Dedifferentiated amniotic fluid mesenchymal stem cell (primary cell): ENCODE measurements around the gene CFAP92.

ENCODE experiments used
- DNase-seq: peaks from one replicate; pipeline ENCODE4 v3.0.0-alpha.2; 2016; ENCODE audit errors: extremely low spot score

The CFAP92 gene

GRCh38 chr3:129026728-129027543, 33.1 kb upstream of the CFAP92 start:
- DNase-seq = peak; percentile 55

GRCh38 chr3:129025691-129026435, 32.0 kb upstream of the CFAP92 start:
- no peak for DNase-seq

DNA sequence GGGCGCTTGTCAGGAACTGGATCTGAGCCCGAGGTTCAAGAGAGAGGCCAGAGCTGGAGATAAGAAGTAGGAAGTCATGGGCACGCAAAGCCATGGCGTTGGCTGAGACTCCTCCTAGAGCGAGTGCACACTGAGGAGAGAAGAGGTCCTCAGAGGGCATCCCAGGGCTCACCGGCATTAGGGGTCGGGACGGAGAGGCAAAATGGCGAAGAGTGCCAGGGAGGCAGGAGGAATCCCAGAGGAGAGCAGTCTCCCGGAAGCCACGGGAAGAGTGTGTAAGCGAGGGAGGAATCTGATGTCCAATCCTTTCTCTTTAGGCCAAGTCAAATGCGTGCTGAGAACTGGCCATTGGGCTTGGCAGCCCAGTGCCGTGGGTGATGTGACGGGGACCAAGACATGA, 31.2 kb upstream of the CFAP92 start:
- DNase-seq = no peak

DNA sequence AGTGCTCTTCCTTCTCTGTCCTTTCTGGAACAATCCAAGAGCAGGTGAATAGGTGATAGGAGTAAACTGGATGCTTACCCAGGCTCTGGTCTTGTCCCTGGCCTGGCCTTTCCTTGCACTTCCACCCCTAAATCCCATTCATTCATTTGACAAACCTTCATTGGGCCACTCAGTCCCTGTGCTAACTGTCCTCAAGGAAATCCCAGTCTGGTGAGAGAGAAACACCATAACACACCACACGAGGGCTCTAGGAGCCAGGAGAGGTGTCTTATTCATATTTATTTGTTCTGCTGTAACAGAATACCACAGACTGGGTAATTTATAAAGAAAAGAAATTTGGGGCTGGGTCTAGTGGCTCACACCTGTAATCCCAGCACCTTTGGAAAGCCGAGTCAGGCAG, 30.0 kb upstream of the CFAP92 start:
- no peak for DNase-seq

DNA sequence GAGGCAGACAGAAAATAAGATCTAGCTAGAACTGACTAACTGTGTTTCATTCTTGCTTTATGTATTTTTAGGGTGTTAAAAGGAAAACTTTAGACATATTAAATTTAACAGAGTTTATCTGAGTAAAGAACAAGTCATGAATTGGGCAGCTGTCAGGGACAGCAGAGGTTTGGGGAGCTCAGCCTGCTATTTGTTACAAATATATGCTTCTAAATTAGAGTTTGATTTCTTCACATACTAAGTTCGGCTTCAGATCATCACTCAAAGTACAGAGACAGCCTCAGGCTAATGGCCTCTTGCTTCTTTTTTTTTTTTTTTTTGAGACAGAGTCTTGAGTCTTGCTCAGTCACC, 29.1 kb upstream of the CFAP92 start:
- DNase-seq = no peak

DNA sequence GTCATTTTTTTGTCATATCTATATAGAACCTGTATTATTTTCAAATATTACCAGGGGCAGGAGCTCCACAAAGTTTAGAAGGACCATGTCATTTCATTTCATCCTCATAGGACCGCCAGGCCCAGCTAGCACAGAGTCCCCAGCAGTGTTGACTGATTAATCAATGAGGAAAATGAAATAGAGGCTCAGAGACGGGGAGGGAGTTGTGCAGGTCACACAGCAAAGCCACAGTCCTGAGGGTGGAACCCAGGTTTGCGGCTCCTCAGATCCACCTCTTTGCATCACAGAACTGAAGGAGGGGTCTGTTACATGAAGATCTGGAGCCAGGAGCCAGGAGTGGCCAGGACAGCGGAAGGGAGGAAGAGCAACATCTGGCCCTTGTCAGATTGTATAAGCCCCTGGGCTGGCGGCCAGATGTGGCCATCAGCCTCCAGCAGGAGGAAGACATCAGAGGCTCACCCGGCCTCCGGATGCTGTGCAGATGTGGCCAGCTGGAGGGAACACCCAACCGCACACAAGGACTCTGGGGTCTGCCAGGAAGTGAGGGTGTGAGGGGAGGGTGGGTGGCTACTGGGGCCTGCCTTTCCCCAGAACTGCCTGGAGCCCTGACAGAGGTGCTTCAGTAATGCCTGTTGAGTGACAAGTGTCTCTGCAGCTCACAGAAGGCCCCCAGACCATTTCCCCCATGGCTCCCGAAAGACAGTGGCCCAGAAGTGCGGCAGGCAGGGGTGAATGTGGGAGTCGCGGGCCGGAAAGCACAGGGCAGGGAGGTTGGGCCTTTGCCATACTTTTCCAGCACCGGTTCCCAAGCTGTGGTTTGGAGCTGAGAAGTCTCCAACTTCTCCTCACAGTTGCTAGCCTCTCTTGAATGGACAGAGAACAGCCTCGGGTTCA, 28.5 kb upstream of the CFAP92 start:
- no peak for DNase-seq

DNA sequence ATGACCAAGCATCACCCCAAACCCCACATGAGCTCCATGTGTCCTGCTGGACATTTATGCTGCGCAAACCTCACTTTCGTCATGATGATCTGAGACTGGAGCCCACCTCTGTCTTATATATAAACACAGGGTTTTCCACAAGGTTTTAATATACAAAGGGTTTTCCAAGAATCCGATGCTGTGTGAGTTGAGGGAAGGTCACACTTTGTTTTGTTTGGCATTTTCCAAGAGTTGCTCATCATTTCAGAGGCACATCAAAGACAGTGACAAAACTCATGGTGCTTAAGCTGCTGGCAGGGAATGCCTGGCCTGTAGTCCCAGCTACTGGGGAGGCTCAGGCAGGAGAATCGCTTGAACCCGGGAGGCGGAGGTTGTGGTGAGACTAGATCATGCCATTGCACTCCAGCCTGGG, 27.3 kb upstream of the CFAP92 start:
- no peak for DNase-seq

GRCh38 chr3:129020691-129021090, 26.8 kb upstream of the CFAP92 start:
- DNase-seq = no peak

DNA sequence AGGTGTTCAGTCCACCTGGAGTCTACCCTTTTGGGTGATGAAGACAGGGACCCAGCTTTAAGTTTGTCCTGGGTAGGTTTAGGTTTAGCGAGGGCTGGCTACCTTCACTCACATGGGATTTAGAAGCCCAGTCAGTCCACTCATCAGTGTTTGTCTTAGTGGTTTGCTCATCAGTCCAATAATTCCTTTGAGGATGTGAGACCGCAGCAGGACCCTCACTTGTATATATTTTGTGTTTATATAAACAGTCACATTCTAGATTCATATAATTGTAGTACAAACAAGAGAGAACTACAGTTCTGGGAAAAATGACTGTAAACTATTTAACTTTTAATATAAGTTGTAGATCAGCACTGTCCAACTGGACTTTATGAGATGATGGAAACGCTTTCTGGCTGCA, 25.4 kb upstream of the CFAP92 start:
- DNase-seq = no peak

GRCh38 chr3:129018751-129019150, 24.9 kb upstream of the CFAP92 start:
- DNase-seq = no peak

- no peak for DNase-seq
Measured at GRCh38 chr3:129018271-129018670, 24.4 kb upstream of the CFAP92 start.

- DNase-seq = no peak
Measured at GRCh38 chr3:129017484-129017899, 23.6 kb upstream of the CFAP92 start.

DNA sequence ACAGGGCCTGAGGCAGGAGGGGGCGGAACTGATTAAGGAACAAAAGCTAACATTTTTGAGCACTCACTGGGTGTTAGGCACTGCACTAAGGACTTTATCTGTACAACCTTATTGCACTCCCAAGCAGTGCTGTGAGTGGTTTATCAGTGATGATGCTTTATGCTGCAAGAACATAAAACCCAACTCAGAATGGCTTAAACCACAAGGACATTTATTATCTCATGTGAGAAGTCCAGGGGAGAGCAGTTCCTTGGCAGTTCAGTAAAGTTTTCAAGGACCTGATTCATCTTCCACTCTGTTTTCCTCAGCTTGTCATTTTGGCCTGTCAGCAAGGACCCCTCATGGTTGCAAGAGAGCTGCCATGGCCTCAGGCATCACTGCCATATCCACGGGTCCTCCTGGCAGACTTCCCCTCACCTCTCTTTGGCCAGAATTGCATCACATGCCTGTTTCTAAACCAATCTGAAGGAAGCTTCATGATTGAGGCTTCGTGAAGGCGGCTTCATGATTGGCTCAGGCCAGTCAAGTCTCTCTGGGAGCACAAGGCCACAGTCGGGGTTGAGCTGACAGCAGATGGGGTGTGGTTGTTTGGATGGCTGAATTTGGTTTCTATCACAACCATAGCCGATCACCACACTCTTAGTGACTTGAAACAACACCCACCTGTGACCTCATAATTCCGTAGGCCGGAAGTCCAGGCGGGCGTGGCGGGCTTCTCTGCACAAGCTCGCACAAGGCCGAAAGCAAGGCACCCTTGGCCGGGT, 23.0 kb upstream of the CFAP92 start:
- DNase-seq = no peak

DNA sequence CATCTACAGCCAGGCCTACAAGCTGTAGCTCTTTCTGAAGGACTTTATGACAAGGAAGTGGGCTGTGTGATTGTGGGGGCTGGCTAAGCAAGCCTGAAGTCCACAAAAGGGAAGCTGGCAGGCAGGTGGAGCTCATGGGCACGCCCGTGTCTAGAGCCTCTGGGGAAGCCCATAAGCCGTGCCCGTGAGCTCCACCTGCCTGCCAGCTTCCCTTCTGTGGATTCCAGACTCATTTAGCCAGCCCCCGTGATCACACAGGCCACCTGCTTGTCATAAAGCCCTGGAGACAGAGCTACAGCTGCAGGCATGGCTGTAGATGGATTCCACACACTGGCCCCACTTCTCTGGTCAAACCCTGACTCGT, 22.5 kb upstream of the CFAP92 start:
- DNase-seq = no peak

DNA sequence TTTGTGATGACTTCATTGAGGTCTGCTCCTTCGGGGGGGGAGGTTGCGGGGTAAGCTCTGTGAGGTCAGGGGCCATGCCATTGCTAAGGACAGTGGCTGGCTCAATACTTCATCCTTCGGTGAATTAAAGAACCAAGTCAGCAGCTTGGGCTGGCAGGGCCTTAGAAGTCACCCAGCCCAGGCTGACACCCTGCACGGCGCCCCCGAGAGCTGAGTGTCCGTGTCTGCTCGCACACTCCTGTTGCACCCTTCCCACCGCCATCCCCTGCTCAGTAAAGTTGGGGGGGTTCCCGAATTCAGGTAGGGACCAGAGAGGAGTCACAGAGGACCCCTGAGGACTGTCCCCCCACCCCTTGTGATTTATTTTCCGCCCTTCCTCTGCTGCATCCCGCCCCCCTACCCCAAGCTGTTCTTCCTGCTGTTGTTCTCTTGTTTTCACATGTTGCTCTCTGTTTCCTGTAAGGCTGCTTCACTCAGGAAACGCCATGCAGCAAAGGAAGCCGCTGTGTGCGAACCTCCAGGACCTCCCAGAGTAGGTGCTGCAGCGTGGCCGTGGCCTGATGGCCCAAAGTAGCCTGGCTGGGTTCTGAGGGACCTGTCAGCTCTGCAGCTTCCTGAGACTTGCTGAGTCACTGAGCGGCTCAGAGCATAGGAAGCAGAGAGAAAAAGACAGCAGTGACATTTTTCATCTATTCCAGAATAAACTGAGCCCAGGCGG, 21.7 kb upstream of the CFAP92 start:
- no peak for DNase-seq

GRCh38 chr3:129014793-129015345, 21.0 kb upstream of the CFAP92 start:
- no peak for DNase-seq

- DNase-seq = no peak
Measured at GRCh38 chr3:129014148-129014547, 20.3 kb upstream of the CFAP92 start.

- no peak for DNase-seq
Measured at GRCh38 chr3:129013491-129013891, 19.6 kb upstream of the CFAP92 start.

DNA sequence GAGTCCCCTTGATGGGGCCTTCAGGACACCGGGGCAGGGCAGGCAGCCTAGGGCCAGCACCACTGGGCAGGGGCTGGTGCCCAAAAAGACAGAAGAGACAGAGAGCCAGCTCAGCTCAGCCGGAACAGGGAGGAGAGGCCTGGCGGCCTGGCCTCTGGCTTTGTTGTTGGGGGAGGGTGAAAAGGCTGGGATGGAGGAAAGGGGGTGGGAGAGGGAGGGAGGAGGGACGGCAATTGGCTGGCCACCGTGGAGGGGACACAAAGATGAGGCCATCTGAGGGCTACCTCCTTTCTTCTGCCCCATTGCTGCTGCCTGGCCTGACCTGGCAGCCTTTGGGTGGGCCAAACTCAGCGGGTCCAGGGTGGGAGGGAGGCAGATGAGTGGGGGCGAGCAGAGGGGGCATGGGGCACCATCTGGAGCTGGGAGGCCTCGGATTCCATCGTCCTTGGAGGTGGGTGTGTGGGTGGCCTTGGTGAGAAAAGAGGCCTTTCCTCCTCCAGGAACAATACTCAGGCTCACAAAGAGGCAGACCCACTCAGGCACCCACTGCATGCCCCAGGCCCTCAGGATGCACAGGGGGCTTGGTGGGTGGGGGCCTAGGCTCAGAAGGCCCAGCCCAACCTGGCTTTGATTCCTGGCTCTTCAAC, 16.6 kb upstream of the CFAP92 start:
- no peak for DNase-seq

GRCh38 chr3:129009266-129009665, 15.4 kb upstream of the CFAP92 start:
- no peak for DNase-seq
